ENCODE data around the gene RPP25L.
A peak's percentile ranks its signal among the peaks of the same experiment; 100 is the strongest.

RPP25L gene

DNA sequence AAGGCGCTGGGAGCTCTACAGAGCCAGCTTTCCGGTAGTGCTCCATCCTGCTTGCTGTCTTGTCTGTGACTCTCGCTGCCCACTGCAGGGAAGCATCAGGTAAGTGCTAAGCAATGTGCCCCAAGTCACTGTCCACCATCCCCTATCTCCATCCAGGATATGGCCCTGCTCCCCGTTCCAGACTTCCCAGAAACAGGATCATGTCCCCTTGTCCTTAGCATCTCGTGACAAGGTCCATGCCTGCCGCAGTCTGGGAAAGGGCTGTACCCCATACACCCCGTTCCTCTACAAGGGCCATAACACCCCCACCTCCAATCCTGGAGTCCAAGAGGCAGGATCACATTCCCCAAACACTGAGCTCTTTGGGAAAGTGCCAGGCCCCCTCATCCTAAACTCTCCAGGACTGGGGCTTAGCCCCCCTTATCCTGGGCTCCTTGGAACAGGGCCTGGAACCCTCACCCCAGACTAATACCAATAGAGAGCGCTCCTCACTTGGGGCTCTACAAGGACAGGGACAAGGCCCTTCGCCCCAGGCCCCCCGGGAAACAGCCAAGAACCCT, 566 bp downstream of the RPP25L start:
- no peak for DNase-seq (ENCODE audit: low read depth in 2 of 2, low spot score in 1 of 2)

DNA sequence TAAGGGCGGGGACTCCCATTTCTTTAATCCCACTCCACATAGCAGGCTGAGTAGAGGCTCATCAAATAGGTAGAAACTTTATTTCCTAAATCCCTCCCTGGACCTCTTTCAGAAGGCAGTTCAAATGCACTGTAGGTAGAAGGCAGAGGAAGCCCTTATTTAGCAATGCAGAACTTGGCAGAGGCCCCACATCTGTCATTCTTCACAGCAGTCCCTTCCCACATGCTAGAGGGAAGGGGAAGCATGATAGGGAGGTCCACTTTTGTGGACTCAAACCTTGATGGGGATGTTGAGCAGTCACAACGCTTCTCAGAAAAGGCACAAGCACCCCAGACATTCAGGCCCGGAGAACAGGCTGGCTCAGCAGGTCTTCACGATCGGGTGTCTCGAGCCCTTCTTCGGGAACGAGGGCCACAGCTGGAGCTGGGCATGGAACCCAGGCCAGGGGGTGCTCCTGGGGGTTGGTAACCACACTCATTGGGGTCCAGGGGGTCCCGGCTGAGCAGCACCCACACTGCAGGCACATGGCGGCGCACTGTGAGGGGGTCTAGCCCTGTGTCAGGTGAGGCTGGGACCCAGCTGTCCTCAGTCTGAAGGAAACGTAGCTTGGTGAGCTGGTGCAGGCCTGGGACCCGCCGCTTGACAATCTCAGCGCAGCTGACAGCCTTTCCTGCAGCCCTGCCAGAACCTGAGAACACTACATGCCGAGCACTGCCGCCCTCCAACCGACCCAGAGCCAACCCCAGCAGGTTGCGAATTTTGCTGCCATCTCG, 1.3 kb downstream of the RPP25L start:
- no peak for DNase-seq (ENCODE audit: low read depth in 2 of 2, low spot score in 1 of 2)

DNA sequence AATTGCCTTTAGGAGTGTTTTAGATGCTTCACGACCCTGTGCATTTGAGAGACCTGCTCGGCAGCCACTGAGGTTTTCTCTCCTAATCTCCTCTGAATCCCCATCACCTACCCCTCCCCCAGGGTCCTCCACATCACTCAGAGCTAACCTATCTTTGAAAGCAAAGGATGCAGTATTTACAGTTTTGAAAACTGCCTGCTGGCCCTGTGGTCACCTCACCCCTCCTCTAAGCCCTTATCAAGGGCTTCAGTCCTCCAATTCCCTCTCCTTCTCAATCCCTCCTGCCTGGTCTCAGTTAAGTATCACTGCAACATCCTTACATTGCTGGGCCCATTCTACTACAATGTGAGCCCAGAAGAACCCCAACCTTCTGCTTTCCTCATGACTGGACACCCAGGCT, 4.6 kb downstream of the RPP25L start:
- DNase-seq (ENCODE audit: low read depth in 2 of 2, low spot score in 1 of 2), result no peak

DNA sequence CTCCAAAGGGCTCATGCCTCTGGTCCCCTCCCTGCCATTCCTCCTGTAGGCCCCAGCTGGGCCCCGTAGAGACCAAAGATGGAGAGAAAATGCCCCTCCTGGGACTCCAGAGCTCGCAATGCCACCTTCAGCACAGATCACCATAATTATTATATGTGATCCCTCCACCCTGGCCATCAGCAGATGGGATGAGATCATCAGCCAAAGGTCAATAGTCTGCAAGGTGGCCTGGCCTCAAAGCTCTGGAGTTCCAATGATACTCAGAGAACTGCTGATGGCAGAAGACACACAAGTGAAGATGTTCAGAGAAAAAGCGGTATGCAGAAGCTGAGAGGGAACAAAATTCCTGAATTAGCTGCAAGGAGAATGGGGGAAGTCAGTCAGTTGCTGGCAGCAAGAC, 5.0 kb downstream of the RPP25L start:
- no peak for DNase-seq (ENCODE audit: low read depth in 2 of 2, low spot score in 1 of 2)

DNA sequence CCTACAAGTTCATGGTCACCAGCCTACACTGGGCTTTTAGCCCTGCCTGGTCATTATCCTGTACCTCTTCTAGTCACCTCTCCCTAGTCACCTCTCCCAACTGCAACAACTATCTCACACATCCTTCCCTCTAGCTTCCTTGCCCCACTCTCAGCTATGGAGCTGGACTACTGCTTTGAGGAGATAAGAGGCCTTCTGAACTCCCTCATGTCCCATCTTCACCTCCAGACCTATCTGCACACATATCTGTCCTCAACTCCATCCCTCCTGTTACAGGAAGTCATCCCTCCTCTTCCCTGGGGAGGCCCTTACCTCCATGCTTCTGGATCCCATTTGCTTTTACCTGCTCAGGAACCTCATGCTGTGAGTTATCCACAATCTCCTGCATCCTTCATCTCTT, 5.7 kb downstream of the RPP25L start:
- no peak for DNase-seq (ENCODE audit: low read depth in 2 of 2, low spot score in 1 of 2)

DNA sequence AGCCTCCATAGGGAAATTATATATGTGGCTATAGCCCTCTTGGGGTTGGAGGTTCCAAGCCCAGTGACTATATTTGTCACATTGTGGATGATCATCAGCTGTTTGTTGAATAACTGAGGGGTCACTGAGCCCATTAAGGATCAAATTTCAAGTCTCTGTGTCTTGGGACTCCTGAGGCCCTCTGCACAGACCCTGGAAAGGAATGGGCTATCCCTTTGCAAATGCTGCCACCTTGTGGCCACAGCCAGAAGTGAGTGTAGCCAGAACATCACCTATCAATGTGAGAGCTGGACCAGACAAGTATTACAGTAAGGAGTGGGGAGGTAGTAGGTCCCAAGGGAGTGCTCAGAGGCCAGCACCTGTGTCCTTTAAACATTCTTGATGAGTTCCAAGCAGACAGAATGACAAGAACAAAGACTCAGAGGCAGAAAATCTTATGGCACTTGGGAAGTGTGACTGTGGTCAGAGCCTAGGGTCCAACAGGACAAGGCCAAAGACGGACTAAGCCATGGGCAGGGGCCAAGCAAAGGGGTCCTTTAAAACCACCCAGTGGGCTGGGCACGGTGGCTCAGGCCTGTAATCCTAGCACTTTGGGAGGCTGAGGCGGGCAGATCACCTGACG, 8.2 kb downstream of the RPP25L start:
- peak; percentile 64 to 67 for DNase-seq (ENCODE audit: low read depth in 2 of 2, low spot score in 1 of 2)

DNA sequence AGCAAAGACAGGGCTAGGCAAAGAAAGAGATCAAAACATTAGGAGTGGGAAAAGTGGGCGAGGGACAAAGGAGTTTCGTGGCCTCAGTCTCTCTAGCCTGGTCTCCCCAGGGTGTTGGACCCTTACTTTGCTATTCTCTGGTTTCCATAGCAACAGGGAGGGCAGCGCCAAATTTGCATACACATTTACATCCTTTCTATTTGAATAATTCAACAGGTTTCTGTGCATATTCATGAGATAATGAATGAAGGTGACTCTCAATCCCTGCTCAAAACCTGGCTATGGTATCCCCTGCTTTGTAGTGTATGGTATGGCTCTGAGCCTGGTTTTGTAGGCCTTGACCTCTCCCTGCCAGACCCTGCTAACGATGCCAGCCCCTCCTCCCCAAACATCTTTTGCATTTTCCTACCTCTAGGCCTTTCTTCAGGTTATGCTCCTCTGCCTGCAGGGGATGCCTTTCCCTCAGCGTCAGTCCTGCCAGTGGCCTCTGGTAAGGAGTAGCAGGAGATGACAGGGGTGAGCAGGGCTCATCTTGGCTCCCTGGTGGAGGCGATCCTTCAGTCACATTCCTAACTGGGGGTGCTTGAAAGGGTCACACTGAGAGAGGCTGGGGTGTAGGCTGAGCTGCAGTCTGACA, 9.8 kb downstream of the RPP25L start:
- no peak for DNase-seq (ENCODE audit: low read depth in 2 of 2, low spot score in 1 of 2)

DNA sequence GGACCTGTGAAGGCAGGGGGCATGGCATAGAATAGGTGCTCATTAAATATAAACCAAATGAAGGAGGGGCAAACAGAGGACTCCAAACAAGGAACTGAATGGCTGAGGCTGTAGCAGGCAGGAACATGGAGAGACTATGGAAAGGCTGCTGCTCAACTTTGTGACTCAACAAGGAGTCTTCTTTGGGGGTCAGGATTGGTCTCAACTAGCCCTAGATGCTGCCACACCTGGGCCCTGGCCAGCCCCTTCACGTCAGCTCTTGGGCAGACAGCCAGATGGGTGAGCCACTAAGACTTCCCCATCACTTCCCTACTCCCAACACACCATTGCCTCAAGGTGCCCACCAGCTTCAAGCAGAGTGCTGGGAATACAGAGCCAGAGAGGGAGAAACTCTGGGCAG, 11.0 kb downstream of the RPP25L start:
- DNase-seq (ENCODE audit: low read depth in 2 of 2, low spot score in 1 of 2), result no peak

DNA sequence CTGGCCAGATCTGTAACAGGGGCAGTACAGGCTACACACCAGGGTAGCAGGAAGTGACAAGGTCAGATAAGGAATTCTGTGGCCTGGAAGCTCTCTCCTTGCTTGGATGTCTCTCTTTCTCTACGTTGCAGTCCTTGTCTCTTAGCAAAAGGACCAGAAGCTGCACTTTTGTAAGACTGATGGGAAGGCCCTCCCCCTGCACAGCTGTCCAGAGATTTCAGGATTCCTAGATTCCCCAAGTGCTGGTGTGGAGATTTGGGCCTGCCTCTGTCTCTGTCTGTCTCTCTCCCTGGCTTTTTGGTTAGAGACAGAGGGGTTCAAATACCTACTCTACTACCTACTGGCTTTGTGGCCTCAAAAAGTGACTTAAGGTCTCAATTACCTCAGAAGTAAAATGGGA, 12.4 kb downstream of the RPP25L start:
- no peak for DNase-seq (ENCODE audit: low read depth in 2 of 2, low spot score in 1 of 2)

DNA sequence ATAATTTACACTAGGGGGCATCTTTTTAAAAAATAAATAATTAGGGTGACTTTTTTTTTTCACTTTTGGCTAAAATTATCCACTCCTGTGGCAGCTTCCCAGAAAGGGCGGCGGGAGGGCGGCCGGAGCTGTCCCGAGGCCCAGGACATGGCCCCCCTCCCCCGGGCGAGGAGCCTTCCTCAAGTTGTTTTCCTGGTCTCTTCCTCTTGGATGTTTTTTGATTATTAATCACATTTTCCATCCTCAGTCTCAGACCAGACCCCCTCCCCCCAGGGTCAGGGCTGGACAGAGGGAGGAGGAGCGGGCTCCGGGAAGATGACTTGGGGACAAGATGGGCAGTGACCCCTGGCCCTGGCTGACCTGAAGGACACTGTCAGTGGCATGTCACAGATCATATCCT, 17.7 kb downstream of the RPP25L start:
- DNase-seq (ENCODE audit: low read depth in 2 of 2, low spot score in 1 of 2), result no peak

DNA sequence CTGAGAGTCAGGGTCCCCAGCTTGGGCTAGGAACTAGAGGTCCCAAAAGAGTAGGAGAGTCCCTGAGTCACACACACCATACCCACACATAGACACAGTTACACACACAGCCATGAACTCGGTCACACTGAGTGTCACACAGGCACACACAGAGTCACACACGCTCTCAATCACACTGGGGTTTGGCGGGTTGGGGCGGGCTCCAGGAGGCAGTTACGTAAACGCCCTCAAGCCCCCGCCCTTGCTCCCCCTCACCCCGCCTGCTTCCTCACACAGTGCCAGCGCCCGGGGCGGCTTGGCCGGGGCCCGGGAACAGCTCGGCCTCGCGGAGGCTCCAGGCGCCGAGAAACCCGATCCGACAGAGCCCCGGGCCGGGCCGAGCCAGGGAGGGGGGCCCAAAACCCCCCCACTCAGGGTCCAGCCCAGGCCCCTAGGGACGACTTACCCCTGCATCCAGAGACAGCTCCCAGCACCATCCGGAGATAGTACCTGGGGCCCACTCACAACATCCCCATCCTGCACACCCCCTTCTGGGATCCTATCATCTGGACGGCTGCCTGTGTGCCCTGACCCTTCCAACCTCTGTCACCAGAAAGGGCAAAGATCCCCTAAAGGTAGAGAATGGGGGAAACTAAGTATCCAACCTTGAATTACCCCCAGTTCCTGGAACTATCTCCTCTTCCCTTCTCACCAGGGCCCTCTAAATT, 18.8 kb downstream of the RPP25L start:
- no peak for DNase-seq (ENCODE audit: low read depth in 2 of 2, low spot score in 1 of 2)

DNA sequence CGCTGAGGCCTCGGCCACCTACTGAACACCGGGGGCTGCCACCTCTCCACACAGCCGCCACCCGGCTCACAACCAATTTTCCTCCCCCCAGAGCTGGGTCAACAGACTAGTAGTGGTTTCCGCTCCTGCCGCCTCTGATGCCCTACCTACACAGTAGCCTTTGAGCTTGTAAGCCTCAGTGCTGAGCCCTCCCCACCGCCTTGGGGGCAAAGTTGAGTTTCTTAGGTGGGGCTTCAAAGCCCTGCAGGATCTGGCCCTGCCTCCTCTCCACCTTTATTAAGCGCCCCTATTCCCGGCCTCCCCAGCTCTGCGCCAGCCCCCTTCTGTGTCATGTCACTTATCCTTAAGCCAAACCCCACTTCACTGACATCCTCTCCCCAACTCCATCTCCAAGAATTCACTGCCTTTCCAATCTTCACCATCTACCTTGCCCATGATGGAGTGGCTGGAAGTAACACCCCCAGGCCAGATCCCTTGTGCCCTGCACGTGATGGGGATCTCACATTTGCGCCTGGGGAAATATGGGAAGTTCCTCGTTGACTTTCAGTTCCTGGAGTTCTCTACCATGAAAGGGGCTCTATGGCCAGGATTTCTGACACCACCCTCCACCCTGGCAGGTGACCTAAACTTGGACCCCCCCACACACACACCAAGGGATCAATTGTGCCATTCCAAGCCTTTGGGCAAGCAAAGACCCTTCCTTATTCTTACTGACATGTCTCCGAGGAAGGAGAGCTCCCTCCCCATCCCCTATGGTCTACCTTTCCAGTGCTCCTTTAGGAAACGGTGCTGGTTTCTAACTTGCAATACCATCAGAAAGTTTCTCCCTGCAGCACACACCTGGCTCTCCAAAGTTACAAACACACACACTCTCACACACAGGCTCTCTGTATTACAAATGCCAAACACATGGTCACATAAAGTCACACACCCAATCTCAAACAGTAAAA, 19.7 kb downstream of the RPP25L start:
- DNase-seq (ENCODE audit: low read depth in 2 of 2, low spot score in 1 of 2), result no peak

DNA sequence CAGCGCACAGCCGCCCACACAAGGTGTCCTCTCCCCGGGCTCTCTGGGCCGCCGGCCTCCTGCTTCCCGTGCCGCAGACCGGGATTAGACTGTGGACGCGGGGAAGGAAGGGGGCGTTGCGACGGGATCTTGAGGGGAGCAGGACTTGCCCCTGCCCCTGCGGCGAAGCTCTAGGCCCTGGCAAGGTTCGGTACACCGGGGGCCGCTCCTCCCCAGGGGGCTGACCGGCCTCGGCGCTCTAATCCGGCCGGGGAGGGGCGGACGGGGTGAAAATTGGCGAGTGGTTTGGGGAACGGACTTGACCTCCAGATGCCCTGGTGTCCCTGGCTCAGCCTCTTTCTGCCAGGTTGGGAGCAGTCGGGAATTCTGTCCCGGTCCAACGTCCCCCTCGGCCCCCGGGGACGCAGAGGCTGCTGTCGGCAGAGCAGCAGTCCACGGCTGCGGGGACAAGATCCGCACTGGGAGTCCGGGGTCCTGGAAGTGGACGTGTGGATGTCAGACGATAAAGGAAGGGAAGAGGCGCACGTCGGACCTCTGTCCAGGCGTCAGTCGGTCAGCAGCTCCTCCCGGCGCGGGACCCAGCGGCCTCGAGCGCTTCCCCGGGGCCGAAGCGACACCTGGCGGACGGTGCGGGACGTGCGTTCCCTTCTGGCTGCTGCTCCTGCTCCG, 20.5 kb downstream of the RPP25L start:
- DNase-seq (ENCODE audit: low read depth in 2 of 2, low spot score in 1 of 2), result peak; percentile 49 to 56

DNA sequence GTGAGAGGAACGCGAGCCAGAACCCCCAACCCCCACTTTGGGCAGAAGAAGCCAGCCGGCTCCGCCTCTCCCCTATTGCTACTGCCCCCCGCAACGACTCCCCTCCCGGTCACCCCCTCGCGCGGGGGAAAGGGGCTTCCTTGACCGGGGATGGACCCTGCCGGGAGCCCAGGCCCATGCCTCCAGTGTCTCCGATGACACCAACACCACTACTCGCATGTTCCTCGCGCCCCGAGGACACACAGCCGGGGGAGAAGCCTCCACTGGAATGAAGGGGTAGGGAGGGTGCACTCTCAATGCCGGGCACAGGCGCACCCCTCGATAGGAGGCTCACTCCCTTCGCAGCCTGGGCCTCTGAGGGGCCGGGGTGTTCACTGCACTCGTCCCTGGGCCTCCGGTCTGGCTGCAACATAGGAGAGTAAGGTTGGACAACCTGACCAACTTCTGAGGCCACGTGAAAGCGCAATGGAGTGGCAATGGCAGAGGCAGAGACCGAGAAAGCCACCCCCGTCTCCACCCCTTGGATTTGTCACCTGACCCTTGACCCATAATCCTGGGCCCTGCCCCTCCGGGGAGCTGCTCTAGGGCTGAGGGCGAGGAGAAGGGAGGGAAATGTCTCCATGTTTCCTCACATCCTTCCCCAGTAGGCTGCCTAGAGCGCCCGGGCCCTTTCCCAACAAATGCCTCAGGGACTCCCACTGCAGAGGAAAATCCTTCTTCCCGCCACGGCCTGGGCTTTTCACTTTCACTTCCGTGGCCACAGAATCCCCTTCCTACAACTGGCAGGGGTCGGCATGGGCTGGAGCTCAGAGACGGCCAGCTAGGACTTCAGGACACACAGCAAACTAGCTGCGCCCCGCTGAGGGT, 21.3 kb downstream of the RPP25L start:
- DNase-seq (ENCODE audit: low read depth in 2 of 2, low spot score in 1 of 2), result no peak

DNA sequence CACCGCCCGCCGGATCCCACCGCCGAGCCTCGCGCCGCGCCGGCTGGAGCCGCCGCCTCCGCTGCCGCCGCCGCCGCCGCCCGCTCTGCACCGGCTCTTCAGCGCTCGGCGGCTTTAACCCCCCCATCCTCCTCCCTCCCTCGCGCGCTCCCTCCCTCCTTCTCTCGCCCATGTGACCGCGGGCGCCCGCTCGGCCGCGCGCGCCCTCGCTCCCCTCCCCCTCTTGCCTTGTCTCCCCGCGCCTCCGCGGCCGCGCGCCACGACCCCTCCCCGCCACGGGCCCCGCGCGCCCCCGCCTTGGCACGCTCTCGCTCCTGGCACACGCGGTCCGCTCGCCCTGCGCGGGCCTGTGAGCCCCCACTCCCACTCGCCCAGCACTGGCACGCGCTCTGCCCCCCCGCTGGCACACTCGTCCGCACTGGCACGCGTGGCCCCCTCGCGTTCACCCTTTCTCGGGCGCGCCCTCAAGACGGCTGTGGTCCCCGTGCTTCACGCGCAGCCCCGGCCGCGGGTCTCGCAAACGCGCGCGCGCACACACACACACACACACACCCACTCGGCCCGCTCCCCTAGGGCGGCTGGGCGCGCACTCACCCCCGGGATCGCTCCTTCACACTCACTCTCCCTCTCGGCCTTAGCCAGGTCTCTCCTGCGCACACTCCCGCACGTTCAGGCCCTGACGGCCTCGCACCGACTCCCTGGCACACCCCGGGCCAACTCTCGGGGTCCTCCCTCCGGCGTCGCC, 22.1 kb downstream of the RPP25L start, which contains the start of gene CNTFR:
Gene CNTFR (minus strand): TSS at position 89 of the 745 bp plus-strand sequence. CDS start 20,743 bp downstream, outside the sequence.
- DNase-seq (ENCODE audit: low read depth in 2 of 2, low spot score in 1 of 2), result no peak

DNA sequence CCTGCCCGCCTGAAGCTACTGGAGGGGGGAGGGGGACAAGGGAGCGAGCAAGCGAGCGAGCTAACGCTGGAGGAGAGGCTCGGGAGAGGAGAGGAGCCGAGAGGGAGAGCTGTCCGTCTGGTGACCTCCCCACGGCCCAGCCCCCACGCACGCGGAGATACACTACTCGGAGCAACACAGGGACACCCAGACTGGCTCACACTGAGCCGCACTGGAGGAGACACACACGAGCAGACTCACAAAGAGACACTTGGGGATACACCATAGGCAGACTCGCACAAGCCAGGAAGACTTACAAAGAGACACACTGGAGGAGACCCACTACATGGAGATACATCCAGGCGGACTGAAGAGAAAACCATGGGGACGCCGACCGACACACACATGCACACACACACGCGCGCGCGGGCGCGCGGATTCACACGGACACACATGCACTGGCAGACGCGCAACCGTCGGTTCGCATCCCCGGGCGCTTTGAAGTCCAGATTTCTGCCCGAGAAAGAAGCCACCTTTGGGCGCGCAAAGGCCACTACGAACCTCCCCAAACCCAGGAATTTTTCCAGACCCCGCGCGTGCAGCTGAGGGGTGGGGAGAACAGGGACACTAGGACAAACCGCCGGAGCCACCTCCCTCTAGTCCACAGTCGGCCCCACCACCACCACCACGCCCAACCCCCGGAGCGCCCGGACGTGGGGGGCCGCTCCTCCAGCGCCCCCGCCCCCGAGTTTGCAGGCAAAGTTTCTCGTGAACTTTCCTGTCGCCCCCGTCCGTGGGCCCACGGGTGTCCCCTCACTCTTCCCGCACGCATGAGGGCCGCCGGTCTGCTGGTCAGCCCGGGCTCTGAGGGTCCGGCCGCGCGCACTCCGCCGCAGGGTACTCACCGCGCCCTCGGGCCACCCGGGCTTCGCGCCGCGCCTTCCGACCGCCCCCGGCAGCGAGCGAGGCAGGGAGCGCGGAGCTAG, 22.9 kb downstream of the RPP25L start:
- no peak for DNase-seq (ENCODE audit: low read depth in 2 of 2, low spot score in 1 of 2)

DNA sequence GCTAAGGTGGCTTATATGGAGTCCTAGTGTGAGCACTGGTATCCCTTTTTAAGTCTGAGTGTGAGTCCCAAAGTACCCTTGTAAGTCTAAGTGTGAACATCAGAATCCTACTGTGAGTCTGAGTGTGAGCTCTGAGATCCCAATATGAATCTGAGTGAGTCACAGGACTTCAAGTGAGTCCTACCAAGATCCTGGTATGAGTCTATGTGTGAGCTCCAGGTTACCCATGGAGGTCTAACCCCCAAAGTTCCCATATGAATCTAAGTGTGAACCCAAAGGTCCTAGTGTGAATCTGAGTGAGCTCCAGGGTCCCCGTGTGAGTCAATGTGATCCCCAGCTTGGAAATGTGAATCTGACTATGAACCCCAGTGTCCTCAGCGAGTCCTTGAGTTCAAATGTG, 24.6 kb downstream of the RPP25L start:
- no peak for DNase-seq (ENCODE audit: low read depth in 2 of 2, low spot score in 1 of 2)

All from stimulated activated CD8-positive, alpha-beta memory T cell treated with anti-CD3 and anti-CD28 coated beads, Interleukin-4, amount 100 ng/mL, for 1 hour (primary cell).